SK-N-MC (cell line): ENCODE results near the gene ERICH2.

Experiments used
- DNase-seq: peaks from one replicate; pipeline ENCODE4 v3.0.0-alpha.2; 2011; ENCODE audit warnings: low read depth, low spot score
- H3K27ac ChIP-seq: fragments of 200-600 bp; sonication (generic); 2 replicates; pipeline ENCODE4 v1.5.1; 2016; ENCODE audit warnings: mixed run types
- H3K36me3 ChIP-seq: fragments of 200-600 bp; sonication (generic); 2 replicates; pipeline ENCODE4 v1.6.1; 2017; ENCODE audit warnings: antibody characterized with exemption, low read length, mixed read lengths; ENCODE audit not compliant: insufficient read depth
- H3K4me3 ChIP-seq: fragments of 200-600 bp; sonication (generic); 2 replicates; pipeline ENCODE4 v1.5.1; 2016
- H3K9ac ChIP-seq: fragments of 200-600 bp; sonication (generic); 2 replicates; pipeline ENCODE4 v1.8.0; 2017; ENCODE audit warnings: mixed run types, mixed read lengths; ENCODE audit not compliant: insufficient read length
- H3K9me3 ChIP-seq: fragments of 200-600 bp; sonication (generic); 2 replicates; pipeline ENCODE4 v1.6.1; 2017; ENCODE audit warnings: low read depth, mild to moderate bottlenecking, antibody characterized with exemption, low read length, moderate library complexity, mixed read lengths
- EZH2 ChIP-seq: fragments of 200-600 bp; sonication (generic); IDR thresholded peaks from one replicate; pipeline ENCODE4 v1.6.1; 2017; ENCODE audit warnings: antibody characterized with exemption
- FOXP2 ChIP-seq: optimal IDR thresholded peaks from 2 replicates; pipeline ENCODE3; 2011; ENCODE audit warnings: mild to moderate bottlenecking, moderate library complexity; ENCODE audit not compliant: insufficient read depth; ENCODE audit errors: extremely low read length, control extremely low read depth
- POLR2AphosphoS5 ChIP-seq: IDR thresholded peaks from 2 replicates; pipeline ENCODE4 v1.6.1; 2012; ENCODE audit warnings: mild to moderate bottlenecking, low read depth, low read length, borderline replicate concordance

Gene ERICH2

GRCh38 chr2:170822290-170823087 is 52.3 kb downstream of the ERICH2 start:
- Histone ChIP-seq H3K36me3 (no peaks in the 10 kb centered on the region), H3K4me3 (no peak overlapping the region), H3K9ac (no peak overlapping the region), H3K9me3 (no peaks in the 10 kb centered on the region), H3K27ac (no peak overlapping the region)
- no peak for TF ChIP-seq FOXP2
- no peak for TF ChIP-seq POLR2AphosphoS5
- no peak for TF ChIP-seq EZH2
- DNase-seq, result no peak

DNA sequence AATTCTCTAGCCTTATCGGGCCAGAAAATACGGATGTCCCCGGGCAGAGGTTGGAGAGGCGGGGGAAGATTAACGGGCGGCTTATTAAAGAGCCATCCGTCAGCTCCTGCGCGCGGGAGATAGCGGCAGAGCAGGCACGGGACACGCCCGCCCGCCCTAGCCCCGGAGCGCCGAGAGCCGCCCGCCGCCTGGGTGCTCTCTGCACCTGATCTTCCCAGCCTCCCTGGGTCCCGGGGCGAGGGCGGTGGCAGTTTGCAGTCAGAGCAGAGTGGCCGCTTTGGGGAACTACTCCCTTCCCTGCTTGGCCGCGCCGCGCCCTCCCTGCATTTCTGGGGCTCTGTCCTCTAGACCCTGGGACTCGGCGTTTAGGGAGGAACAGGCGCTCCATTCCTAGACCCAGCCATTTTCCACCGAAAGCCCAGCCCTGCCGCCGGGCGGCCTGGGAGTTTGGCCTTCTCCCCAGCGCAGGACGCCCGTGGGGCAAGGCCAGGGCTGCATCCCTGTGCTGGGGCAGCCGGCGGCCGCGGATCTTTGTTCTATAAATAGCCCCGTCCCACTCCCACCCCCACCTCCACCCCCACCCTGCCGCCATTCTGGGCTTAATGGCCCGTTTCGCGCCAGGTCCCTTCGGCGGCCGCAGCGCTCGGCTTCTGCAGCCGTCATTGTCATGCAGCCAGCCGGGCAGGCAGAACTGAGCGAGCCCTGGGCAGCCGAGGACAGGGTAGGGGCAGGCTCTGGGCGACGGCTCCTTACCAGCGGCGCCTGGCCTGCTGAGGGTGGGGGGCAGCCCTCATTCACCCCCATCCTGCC is 53.1 kb downstream of the ERICH2 start:
- H3K27ac ChIP-seq, result no peak overlapping the region
- no peak overlapping the region for H3K4me3 ChIP-seq
- no peak overlapping the region for H3K9ac ChIP-seq
- DNase-seq, result no peak
- H3K36me3 ChIP-seq, result no peaks in the 10 kb centered on the region
- TF ChIP-seq POLR2AphosphoS5 (no peak), FOXP2 (no peak), EZH2 (no peak)
- no peaks in the 10 kb centered on the region for H3K9me3 ChIP-seq

DNA sequence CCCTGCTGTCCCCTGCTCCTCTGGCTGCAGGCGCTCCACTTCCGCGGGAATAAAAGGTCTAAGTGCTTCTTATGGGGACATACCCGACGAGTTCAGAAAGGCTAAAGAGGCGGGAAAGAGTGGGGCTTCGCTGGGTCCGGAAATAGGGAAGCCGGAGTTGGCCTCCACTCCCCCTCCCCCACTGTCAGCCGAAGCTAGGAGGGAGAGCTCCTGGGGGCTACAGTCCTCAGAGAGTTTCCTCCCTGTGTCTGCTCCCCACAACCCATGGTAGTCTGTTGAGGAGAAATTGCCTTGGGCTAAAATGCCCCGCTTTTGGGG is 53.7 kb downstream of the ERICH2 start:
- Histone ChIP-seq H3K27ac (no peak overlapping the region), H3K9me3 (no peaks in the 10 kb centered on the region), H3K4me3 (no peak overlapping the region), H3K9ac (no peak overlapping the region), H3K36me3 (no peaks in the 10 kb centered on the region)
- TF ChIP-seq FOXP2, result no peak
- no peak for TF ChIP-seq EZH2
- no peak for TF ChIP-seq POLR2AphosphoS5
- DNase-seq, result no peak

GRCh38 chr2:170824526-170825015 is 54.4 kb downstream of the ERICH2 start:
- no peak for DNase-seq
- Histone ChIP-seq H3K36me3 (no peaks in the 10 kb centered on the region), H3K27ac (no peak overlapping the region), H3K4me3 (no peak overlapping the region), H3K9ac (no peak overlapping the region), H3K9me3 (no peaks in the 10 kb centered on the region)
- no peak for TF ChIP-seq FOXP2
- TF ChIP-seq EZH2, result no peak
- no peak for TF ChIP-seq POLR2AphosphoS5

DNA sequence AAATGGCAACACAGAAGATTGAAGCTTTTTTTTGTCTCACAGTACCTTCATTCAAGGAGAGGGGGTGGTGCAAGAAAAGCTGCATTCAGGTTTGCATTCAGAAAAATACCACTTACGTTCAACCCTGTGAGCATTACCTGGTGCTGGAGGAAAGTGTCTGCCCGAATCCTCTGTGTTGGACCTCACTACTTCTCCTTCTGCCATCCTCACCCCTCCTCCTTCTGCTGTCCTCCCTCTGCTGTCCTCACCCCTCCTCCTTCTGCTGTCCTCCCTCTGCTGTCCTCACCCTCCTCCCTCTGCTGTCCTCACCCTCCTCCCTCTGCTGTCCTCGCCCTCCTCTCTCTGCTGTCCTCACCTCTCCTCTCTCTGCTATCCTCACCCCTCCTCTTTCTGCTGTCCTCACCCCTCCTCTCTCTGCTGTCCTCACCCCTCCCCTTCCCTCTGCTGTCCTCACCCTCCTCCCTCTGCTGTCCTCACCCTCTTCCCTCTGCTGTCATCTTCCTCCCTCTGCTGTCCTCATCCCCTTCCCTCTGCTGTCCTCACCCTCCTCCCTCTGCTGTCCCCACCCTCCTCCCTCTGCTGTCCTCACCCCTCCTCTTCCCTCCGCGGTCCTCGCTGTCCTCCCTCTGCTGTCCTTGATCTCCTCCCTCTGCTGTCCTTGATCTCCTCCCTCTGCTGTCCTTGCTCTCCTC is 57.8 kb downstream of the ERICH2 start:
- H3K36me3 ChIP-seq, result no peaks in the 10 kb centered on the region
- TF ChIP-seq EZH2 (no peak), POLR2AphosphoS5 (no peak), FOXP2 (no peak)
- no peak overlapping the region for H3K4me3 ChIP-seq

GRCh38 chr2:170828533-170828916 is 58.3 kb downstream of the ERICH2 start:
- Histone ChIP-seq H3K9ac (no peak overlapping the region), H3K4me3 (no peak overlapping the region), H3K27ac (no peak overlapping the region), H3K36me3 (no peaks in the 10 kb centered on the region), H3K9me3 (no peaks in the 10 kb centered on the region)
- no peak for DNase-seq
- TF ChIP-seq FOXP2, result no peak
- TF ChIP-seq POLR2AphosphoS5, result no peak
- TF ChIP-seq EZH2, result no peak

More for the DNA sequence above, 57.8 kb downstream of the ERICH2 start:
- H3K27ac ChIP-seq, result no peak overlapping the region
- no peak overlapping the region for H3K9ac ChIP-seq
- no peak for DNase-seq
- H3K9me3 ChIP-seq, result no peaks in the 10 kb centered on the region

- no peak overlapping the region for H3K27ac ChIP-seq
- H3K9me3 ChIP-seq, result no peaks in the 10 kb centered on the region
- TF ChIP-seq EZH2 (no peak), FOXP2 (no peak), POLR2AphosphoS5 (no peak)
- H3K9ac ChIP-seq, result no peak overlapping the region
- H3K36me3 ChIP-seq, result no peaks in the 10 kb centered on the region
- DNase-seq, result no peak
- H3K4me3 ChIP-seq, result no peak overlapping the region
Observed at GRCh38 chr2:170829036-170829435, 58.9 kb downstream of the ERICH2 start.

DNA sequence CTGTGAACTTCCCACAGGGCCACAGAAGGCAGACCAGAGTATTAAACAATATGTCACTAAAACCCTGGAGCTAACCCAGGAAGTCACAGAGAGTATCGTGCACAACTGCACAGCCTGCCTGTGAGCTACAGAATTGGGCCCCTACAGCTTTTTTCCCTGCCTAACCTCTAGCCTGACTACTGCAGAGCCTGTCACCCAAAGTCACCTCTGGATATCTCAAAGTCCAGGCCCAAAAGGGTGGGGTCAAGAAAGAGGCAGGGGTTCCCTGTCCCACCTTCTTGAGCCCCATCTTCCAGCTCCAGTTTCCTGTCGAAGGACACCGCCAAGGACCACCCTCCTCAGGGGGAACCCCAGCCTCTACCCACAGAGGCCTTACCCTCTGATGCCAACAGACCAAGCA is 60.0 kb downstream of the ERICH2 start:
- DNase-seq, result no peak
- Histone ChIP-seq H3K4me3 (no peak overlapping the region), H3K9me3 (no peaks in the 10 kb centered on the region), H3K9ac (no peak overlapping the region), H3K36me3 (no peaks in the 10 kb centered on the region), H3K27ac (no peak overlapping the region)
- TF ChIP-seq EZH2, result no peak
- TF ChIP-seq FOXP2, result no peak
- TF ChIP-seq POLR2AphosphoS5, result no peak
